B cell (primary cell): ENCODE data around the gene GRK3. TPM values are rescaled to one million over a fixed set of nuclear protein-coding genes. Genes with fewer than 3 reads are reported as not detected.

Experiments used
- ATAC-seq: fragments of 200-7000 bp; cut with Tn5 transposase; one replicate; pipeline ENCODE4 v1.10.0; 2021; ENCODE audit warnings: low read depth, mild to moderate bottlenecking, moderate number of reproducible peaks, moderate library complexity
- CTCF ChIA-PET: fragments of 350-600 bp; sonication (Branson Sonifier 250); formaldehyde crosslinking; loops from one replicate; lab custom pipeline; 2021; ENCODE audit warnings: antibody characterized with exemption, inconsistent platforms; lab: Charles Lee
- POLR2A ChIA-PET: fragments of 350-600 bp; sonication (Branson Sonifier 250); formaldehyde crosslinking; loops from one replicate; lab custom pipeline; 2021; ENCODE audit warnings: antibody characterized with exemption; lab: Charles Lee
- DNase-seq: peaks from one replicate; pipeline ENCODE4 v3.0.0; 2013
- H2AFZ ChIP-seq: 2 replicates; pipeline ENCODE4 v1.6.1; 2012; ENCODE audit warnings: mild to moderate bottlenecking, low read depth, low read length; ENCODE audit not compliant: insufficient read depth, poor library complexity, severe bottlenecking
- H3K27ac ChIP-seq, 2 donors: 1 replicate in 1 of 2; 2 replicates in 1 of 2; pipeline ENCODE4 v1.5.1; 2012 to 2013; ENCODE audit warnings: low read length in 2 of 2, mild to moderate bottlenecking in 2 of 2, moderate library complexity in 1 of 2
- H3K27me3 ChIP-seq, 4 experiments: fragments of 200-600 bp in 1 of 4; sonication (generic) in 1 of 4; replicated peaks in 1 of 4; 1 replicate in 2 of 4; 2 replicates in 2 of 4; pipeline versions ENCODE4 v1.6.1 to v1.7.0; 2013 to 2016; ENCODE audit warnings: low read length in 3 of 4, mild to moderate bottlenecking in 2 of 4, mixed read lengths in 1 of 4, moderate library complexity in 1 of 4; ENCODE audit not compliant: insufficient read depth in 4 of 4, control insufficient read depth in 3 of 4; ENCODE audit errors: control extremely low read depth in 1 of 4
- H3K36me3 ChIP-seq, 2 experiments: replicated peaks in 1 of 2; 1 replicate in 1 of 2; 2 replicates in 1 of 2; pipeline versions ENCODE4 v1.6.1 to v1.7.1; 2013; ENCODE audit warnings: low read length in 1 of 2; ENCODE audit not compliant: insufficient read depth in 2 of 2, control insufficient read depth in 1 of 2; ENCODE audit errors: control extremely low read depth in 1 of 2, extremely low read depth in 1 of 2
- H3K4me1 ChIP-seq, 2 donors: fragments of 200-600 bp in 1 of 2; sonication (generic) in 1 of 2; 1 replicate in 1 of 2; 2 replicates in 1 of 2; pipeline versions ENCODE4 v1.5.1 to v1.6.1; 2013 to 2017; ENCODE audit warnings: low read length in 2 of 2; ENCODE audit not compliant: control insufficient read depth in 2 of 2, insufficient read depth in 2 of 2
- H3K4me2 ChIP-seq: replicated peaks from 2 replicates; pipeline ENCODE3; 2012; ENCODE audit warnings: mild to moderate bottlenecking, low read depth, low read length; ENCODE audit not compliant: poor library complexity, severe bottlenecking
- H3K4me3 ChIP-seq, 5 experiments: fragments of 200-600 bp in 1 of 5; sonication (generic) in 1 of 5; 1 replicate in 3 of 5; 2 replicates in 2 of 5; pipeline versions ENCODE4 v1.5.1 to v1.7.0; 2011 to 2016; ENCODE audit warnings: low read length in 4 of 5, mild to moderate bottlenecking in 4 of 5, low read depth in 2 of 5, control low read depth in 1 of 5, moderate library complexity in 1 of 5; ENCODE audit not compliant: insufficient read depth in 1 of 5; ENCODE audit errors: control extremely low read depth in 1 of 5, extremely low read depth in 1 of 5
- H3K79me2 ChIP-seq: fragments of 200-600 bp; sonication (generic); one replicate; pipeline ENCODE4 v1.6.0; 2016; ENCODE audit warnings: low read length; ENCODE audit not compliant: control insufficient read depth, insufficient read depth
- H3K9ac ChIP-seq: fragments of 200-600 bp; sonication (generic); 2 replicates; pipeline ENCODE4 v1.6.1; 2017; ENCODE audit warnings: mild to moderate bottlenecking, low read length, moderate library complexity
- H3K9me3 ChIP-seq, 3 donors: one replicate each; pipeline versions ENCODE4 v1.6.1 to v1.7.1; 2013; ENCODE audit warnings: low read length in 2 of 3; ENCODE audit not compliant: control insufficient read depth in 2 of 3, insufficient read depth in 1 of 3; ENCODE audit errors: control extremely low read depth in 1 of 3
- H4K20me1 ChIP-seq: 2 replicates; pipeline ENCODE4 v1.6.0; 2012; ENCODE audit warnings: mild to moderate bottlenecking, low read length; ENCODE audit not compliant: insufficient read depth, control insufficient read depth, poor library complexity, severe bottlenecking
- H3K27ac Mint-ChIP-seq: one replicate; pipeline ENCODE4 v1.8.0; 2021; ENCODE audit warnings: mixed read lengths
- H3K27me3 Mint-ChIP-seq: one replicate; pipeline ENCODE4 v1.8.0; 2021; ENCODE audit warnings: mixed read lengths
- H3K4me1 Mint-ChIP-seq: one replicate; pipeline ENCODE4 v1.8.0; 2021; ENCODE audit warnings: mixed read lengths
- H3K4me3 Mint-ChIP-seq: one replicate; pipeline ENCODE4 v1.8.0; 2021; ENCODE audit warnings: mixed read lengths
- H3K9me3 Mint-ChIP-seq: one replicate; pipeline ENCODE4 v1.8.0; 2022; ENCODE audit warnings: mixed read lengths; ENCODE audit not compliant: insufficient read depth
- EZH2 ChIP-seq: IDR thresholded peaks from 2 replicates; pipeline ENCODE4 v1.6.1; 2012; ENCODE audit warnings: borderline replicate concordance, low read depth, mild to moderate bottlenecking, moderate library complexity, low read length; ENCODE audit not compliant: insufficient read depth, poor library complexity, severe bottlenecking
- WGBS: methylation state at CpG from one replicate; pipeline ENCODE4 v1.1.5; 2013; ENCODE audit warnings: missing lambda C conversion rate; ENCODE audit not compliant: insufficient coverage; 5-methylcytosine and 5-hydroxymethylcytosine counted together
- intact Hi-C: fragments of 100-400 bp; cut with micrococcal nuclease; formaldehyde crosslinking; loops from one replicate; pipeline ENCODE4 v1.10.0; 2022
- polyA plus RNA-seq: library from polyadenylated mRNA; depleted of rRNA; stranded (reverse); fragments of >200 nt; gene quantifications from 2 replicates; pipeline ENCODE4 v1.2.3, GENCODE V29; 2012
- total RNA-seq, 2 donors: library from RNA; stranded (reverse); fragments of 120-200 nt in 1 of 2; gene quantifications; 1 replicate in 1 of 2; 2 replicates in 1 of 2; pipeline versions ENCODE4 v1.2.3 to v1.2.4, GENCODE V29; 2013 to 2022
- TF ChIP-seq, protein P1 (sequence below): fragments of 200-600 bp; IDR thresholded peaks from one replicate; pipeline ENCODE4 v1.8.0; 2022; ENCODE audit warnings: antibody characterized with exemption, mild to moderate bottlenecking

The GRK3 gene
- total and polyA plus RNA-seq, 2 donors (not counting 1 experiment from before 2014, with no cell fraction given): 17.6 to 61.0 TPM

DNA sequence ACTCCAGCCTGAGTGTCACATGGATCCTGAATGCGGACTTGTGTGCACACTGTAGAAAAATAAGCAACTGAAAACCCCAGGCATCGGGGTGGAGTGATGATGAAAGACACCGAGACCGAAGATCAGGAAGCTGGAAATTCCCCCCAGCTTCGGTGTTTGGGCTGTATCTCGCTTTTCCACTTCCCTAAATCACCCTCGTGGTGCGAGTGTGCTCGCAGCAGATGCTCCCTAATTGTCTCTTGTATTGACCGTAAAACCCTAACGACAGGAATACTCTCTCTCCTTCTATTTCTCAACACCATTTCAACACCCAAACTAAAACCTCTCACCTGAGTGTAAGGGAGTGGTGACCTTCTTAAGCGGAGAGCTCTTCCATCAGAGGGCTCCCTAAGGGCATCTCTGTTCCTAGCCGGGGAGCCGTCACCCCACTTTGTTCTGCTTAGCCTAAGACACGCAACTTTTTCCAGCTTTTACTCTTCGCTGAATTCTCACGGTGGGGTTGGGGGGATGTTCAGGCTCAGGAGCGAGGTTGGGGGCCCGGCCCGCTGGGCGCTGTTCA is 635 bp upstream of the GRK3 start:
- H3K36me3 ChIP-seq: no peaks in the 10 kb centered on the region
- no peaks in the 10 kb centered on the region for H3K27me3 ChIP-seq
- Mint-ChIP-seq H3K4me1 (peaks cover 74% of the 10 kb centered on the region), H3K27ac (peak overlapping the region; percentile 95), H3K4me3 (peak overlapping the region; percentile 94), H3K27me3 (no peaks in the 10 kb centered on the region), H3K9me3 (no peaks in the 10 kb centered on the region)
- DNase-seq: peak; percentile 87
- H3K27ac ChIP-seq: peak overlapping the region; percentile 91 to 97
- CTCF ChIA-PET: interaction anchor here (1.1 to 6.6 kb wide), 3 partner anchors 16 to 137 kb away, joined by 5 to 72 read pairs (median 11); no protein-coding TSS in a partner anchor
- POLR2A ChIA-PET: interaction anchor here (0.6 to 1.9 kb wide), 5 partner anchors 11 to 282 kb away, joined by 3 to 7 read pairs (median 6); no protein-coding TSS in a partner anchor
- H3K9me3 ChIP-seq: peaks cover 0 to 5% (median 0%) of the 10 kb centered on the region in 3 donors
- ATAC-seq: peak; percentile 32
- peaks cover 52 to 61% of the 10 kb centered on the region in 2 donors for H3K4me1 ChIP-seq
- peak overlapping the region; percentile 52 to 84 (median 76) for H3K4me3 ChIP-seq
- H3K9ac ChIP-seq: peak overlapping the region; percentile 81
- no peak for TF ChIP-seq EZH2
- TF ChIP-seq, protein P1, sequence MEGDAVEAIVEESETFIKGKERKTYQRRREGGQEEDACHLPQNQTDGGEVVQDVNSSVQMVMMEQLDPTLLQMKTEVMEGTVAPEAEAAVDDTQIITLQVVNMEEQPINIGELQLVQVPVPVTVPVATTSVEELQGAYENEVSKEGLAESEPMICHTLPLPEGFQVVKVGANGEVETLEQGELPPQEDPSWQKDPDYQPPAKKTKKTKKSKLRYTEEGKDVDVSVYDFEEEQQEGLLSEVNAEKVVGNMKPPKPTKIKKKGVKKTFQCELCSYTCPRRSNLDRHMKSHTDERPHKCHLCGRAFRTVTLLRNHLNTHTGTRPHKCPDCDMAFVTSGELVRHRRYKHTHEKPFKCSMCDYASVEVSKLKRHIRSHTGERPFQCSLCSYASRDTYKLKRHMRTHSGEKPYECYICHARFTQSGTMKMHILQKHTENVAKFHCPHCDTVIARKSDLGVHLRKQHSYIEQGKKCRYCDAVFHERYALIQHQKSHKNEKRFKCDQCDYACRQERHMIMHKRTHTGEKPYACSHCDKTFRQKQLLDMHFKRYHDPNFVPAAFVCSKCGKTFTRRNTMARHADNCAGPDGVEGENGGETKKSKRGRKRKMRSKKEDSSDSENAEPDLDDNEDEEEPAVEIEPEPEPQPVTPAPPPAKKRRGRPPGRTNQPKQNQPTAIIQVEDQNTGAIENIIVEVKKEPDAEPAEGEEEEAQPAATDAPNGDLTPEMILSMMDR: no peak
- WGBS: 0% methylated on average over 8 of the region's 21 CpGs
- peaks cover 41% of the 10 kb centered on the region for H3K79me2 ChIP-seq
- intact Hi-C loops: loop anchor here (2.0 to 10.0 kb wide), 2 partner anchors 93 to 1129 kb away; no protein-coding TSS in a partner anchor
- peak overlapping the region; percentile 81 for H2AFZ ChIP-seq
- peaks cover 21% of the 10 kb centered on the region for H4K20me1 ChIP-seq
- peak overlapping the region; percentile 95 for H3K4me2 ChIP-seq
